HG02571 (cell line): ENCODE results near the gene GAL3ST1.
"Not testable (repeated sequence)": the region's sequence is repeated elsewhere in the genome, so short reads cannot be mapped to it uniquely, and the experiment has no call there.

Source experiments
- ATAC-seq: cut with Tn5 transposase; IDR thresholded peaks from one replicate; pipeline ENCODE4 v1.9.1; 2021; ENCODE audit warnings: mild to moderate bottlenecking, moderate library complexity; ENCODE audit not compliant: unreplicated experiment

Gene GAL3ST1

GRCh38 chr22:30598986-30599385 lies 24.5 kb upstream of the GAL3ST1 start:
- ATAC-seq = no peak

DNA sequence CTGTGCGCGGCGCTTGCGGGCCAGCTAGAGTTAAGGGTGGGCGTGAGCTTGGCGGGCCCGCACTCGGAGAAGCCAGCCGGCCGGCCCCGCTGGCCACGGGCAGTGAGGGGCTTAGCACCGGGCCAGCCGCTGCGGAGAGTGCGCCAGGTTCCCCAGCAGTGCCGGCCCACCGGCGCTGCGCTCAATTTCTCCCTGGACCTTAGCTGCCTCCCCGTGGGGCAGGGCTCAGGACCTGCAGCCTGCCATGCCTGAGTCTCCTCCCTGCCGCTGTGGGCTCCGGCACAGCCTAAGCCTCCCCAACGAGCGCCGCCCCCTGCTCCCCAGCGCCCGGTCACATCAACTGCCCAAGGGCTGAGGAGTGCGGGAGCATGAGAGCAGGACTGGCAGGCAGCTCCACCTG lies 22.4 kb upstream of the GAL3ST1 start:
- no peak for ATAC-seq

DNA sequence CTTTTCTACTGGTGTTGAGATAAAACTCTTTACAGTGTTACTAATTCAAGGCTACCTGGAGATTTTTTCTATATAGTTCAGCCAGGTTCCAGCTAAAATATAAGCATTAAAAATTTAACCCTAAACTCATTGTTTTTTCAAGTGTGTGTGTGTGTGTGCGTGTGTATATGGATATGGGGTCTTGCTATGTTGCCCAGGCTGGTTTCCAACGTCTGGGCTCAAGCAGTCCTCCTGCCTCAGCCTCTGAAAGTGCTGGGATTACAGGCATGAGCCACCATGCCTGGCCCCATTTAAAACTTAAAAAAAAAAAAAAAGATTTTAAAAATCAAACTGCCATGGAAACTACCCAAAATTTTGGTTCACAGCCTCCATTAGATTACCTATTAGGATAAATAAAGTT lies 21.7 kb upstream of the GAL3ST1 start:
- no peak for ATAC-seq

DNA sequence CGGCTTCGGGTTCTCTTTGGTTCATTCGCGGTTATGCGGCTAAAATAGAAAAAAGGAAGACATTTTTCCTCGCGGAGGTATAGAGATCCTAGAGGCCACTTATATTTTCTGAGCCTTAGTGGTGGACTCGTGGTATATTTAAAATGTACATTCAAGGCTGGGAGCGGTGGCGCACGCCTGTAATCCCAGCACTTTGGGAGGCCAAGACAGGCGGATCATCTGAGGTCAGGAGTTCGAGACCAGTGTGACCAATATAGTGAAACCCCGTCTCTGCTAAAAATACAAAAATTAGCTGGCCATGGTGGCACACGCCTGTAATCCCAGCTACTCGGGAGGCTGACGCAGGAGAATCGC lies 17.9 kb upstream of the GAL3ST1 start:
- ATAC-seq = not testable (repeated sequence)

- peak; percentile 90 for ATAC-seq
These were observed 17.3 kb upstream of the GAL3ST1 start, which contains the start of gene PES1 for GRCh38 chr22:30591588-30592359. Gene PES1, minus strand, starts transcription at chr22:30591910. Its CDS starts 77 bp downstream, at chr22:30591833.

GRCh38 chr22:30591191-30591587 lies 16.7 kb upstream of the GAL3ST1 start:
- no peak for ATAC-seq

GRCh38 chr22:30586414-30586813 lies 11.9 kb upstream of the GAL3ST1 start:
- no peak for ATAC-seq

DNA sequence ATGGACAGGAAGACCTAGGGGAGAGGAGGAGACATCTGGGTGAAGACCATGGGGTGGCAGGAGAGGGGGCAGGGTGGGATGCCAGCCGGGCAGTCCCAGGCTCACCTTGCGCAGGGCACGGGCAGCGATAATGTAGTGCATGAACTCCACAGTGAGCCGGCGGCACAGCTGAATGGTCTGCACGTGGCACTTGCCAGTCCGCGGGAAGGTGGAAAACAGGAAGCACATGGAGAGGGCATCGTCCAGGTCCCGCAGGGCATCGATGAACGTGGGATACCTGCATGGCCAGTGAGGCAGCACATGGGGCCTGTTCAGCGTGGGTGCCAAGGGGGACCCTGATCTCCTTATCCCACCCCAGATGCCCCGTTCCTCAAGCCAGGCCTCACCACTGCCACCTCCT lies 10.0 kb upstream of the GAL3ST1 start:
- no peak for ATAC-seq

DNA sequence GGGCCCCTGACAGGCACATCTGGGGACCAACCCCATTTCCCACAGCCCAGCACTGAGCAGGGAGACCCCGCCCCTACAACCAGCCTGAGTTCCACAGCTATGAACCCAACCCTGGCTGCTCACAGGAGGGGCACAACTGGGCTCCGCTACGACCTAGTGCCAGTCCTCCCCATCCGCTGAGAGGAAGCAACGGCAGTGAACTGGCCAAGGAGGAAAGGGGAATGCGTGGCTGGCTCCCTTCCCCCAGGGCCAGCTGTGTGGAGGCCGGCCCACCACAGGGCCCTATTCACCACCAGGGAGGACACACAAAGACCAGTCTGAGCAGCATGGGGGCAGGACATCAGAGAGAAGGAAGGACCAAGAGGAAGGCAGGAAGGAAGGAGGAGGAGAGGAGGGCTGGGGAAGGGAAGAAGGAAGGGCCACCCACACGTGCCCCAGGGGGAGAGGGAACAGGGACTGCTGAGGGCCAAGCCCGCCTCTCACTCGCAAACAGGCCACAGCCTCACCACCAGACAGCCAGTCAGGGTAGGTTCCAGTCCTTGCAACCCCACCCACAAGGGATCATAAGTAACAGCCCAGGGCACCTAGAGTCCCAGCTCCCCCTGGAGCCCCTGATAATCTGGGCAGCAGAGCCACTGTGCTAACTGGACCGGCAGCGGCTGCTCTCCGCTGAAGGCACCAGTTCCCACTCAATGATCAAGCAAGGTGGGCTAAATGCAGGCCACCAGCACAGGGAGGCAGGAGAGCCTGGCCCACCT lies 8.5 kb upstream of the GAL3ST1 start:
- ATAC-seq = no peak

DNA sequence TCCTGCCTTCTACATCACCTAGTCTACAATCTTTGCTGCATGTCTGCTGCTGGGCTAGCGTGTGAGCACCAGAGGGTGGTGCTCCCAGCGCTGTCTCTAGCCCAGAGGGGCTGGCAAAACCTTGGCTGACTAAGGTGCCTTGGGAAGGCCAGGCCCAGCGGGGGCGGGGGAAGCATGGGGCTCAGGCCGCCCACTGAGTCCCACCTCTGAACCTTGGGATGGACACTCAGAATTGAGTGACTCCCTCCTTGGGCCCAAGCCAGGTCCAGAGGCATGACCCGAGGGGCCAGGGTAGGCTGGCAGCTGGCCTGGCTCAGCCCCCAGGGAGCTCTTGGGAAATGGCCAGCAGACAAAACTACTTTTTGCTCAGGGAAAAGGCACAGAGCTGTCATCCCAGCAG lies 7.6 kb upstream of the GAL3ST1 start:
- no peak for ATAC-seq

DNA sequence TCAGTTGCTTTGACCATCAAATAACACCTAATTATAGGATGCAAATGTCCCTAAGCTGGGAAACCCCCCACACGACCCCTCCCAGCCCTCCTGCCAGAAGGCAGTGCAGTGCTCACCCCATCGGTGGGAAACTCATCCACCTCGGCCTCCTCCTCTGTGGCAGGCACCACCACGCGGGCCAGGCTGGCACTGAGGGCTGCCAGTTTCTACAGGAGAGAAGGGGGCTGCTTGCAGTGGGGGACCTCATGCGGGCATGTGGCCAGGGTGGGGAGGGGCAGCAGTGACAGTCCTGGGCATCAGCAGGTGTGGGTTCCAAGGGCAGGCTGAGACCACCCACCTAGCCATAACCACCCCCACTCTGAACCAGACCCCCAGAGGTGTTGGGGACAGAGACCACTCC lies 6.4 kb upstream of the GAL3ST1 start:
- ATAC-seq = no peak

DNA sequence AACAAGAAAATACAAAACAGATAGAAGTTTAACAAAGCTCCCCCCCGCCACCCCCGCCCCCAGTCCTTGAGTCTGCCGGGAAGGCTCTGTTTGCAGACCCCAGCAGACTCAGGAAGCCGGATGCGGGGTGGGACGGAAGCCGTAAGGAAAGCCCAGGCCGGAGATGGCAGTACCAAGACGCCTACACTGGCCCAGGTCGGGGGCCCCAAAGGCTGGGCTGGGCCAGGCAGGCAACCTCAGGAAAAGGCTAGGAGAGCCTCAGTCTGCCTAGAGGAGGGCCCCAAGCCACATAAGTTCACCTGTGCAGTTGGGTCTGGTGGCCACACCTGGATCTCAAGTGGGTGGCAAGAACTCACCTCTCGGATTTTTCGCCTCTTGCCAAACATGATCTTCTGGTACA lies 4.0 kb upstream of the GAL3ST1 start:
- no peak for ATAC-seq

GRCh38 chr22:30575859-30576258 lies 1.4 kb upstream of the GAL3ST1 start:
- ATAC-seq = no peak

DNA sequence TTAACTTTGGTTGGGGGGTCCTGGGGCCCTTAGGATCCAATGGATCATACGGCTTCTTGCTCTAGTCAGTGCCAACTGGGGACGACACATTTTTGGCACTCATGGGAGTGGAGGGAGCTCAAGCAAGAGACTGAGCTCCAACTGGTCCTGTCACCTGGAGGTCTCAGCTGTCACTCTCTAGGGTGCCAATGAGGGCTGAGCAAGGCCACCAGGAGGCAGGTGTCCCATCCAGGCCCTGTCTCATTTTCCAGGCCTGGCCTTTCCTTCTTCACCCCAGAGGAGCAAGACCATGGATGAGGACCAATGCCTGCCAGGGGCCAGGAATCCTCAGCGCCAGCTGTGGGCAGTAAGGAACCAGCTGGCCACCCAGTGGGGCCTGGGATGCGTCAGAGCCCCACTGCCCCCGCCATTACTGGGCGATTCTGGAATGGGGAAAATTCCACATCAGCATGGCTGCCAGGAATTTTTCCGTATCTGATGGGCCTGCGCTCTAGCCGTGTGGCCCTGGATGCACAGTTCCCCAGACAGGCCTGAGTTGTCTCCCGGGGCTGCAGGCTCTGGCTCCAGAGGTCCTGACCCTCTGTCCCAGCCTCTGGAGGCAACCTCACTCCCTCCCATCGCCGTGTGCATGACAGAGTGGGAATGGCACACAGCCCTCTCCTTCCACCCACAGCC lies 669 bp upstream of the GAL3ST1 start:
- no peak for ATAC-seq

GRCh38 chr22:30573594-30574094 lies 821 bp downstream of the GAL3ST1 start:
- no peak for ATAC-seq

DNA sequence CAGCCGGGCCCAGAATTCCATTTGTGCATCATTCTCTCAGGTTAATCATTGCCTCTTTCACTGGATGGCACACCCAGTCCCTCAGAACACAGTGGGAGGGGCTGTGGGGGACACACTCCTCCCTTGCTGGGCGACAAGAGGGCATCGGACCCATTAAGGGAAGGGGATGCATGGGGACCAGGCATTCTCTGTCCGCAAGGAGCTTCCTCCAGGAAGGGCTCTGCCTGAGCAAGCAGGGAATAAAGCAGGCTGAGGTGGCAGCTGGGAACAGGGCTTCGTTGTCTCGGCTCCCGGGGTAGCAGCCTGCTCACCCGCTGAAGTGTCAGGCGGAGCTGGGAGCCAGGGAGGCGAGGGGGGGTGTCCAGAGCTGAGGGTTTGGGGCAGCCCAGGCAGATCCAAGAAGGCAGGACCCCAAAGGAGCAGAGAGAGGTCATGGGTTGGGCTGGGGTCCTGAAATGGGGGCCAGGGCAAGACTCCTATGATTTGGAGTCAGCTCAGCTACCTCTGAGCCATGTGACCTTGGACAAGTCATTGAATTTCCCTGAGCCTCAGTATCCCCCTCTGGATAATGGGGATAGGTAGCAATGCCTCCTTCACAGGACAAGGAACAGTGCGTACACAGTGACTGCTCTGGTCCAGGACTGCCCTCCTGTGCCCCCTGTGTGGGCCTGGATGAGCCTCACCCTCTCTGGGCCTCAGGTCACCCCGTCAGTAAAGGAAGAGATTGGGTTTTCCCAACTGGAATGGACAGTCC lies 1.4 kb downstream of the GAL3ST1 start:
- ATAC-seq = no peak

GRCh38 chr22:30572210-30572609 lies 2.3 kb downstream of the GAL3ST1 start:
- no peak for ATAC-seq

DNA sequence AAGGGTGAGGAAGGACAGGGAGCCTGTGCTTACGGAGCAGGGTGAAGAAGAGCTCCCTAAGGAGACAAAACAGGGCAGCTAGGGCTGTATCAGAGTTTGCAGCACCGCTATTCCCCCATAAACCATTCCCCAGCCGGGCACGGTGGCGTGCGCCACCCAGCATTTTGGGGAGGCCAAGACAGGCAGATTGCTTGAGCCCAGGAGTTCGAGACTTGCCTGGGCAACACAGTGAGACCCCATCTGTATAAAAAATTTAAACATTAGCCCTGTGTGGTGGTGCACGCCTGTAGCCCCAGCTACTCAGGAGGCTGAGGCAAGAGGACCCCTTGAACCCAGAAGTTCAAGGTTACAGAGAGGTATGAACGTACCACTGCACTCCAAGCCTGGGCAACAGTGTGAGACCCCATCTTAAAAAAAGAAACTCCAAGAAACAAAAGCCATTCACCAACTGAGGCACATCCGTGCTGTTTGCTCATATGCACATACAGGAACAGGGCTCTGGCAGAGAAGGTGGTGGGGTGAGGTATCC lies 4.7 kb downstream of the GAL3ST1 start:
- ATAC-seq = no peak

- no peak for ATAC-seq
These were observed 6.2 kb downstream of the GAL3ST1 start for GRCh38 chr22:30568137-30568805.

DNA sequence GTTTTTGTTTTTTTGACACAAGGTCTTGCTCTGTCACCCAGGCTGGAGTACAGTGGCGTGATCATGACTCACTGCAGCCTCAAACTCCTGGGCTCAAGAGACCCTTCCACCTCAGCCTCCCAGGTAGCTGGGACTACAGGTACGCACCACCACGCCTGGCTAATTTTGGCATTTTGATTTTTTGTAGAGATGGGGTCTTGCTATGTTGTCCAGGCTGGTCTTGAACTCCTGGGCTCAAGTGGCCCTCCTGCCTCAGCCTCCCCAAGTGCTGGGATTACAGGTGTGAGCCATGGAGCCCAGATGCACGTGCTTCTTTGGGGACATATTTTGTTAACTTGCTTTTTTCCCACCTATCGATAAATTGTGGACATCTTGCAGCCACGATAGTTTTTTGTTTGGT lies 7.2 kb downstream of the GAL3ST1 start:
- not testable (repeated sequence) for ATAC-seq
